NCI-H345 treated with DMSO at 0.1 percent for 48 hours (cell line): ENCODE measurements around the gene ATXN3.
"Not testable (repeated sequence)": the region's sequence is repeated elsewhere in the genome, so short reads cannot be mapped to it uniquely, and the experiment has no call there.

Experiments used
- DNase-seq: peaks from one replicate; lab custom pipeline; 2025; ENCODE audit not compliant: unreplicated experiment; lab: John Stamatoyannopoulos, UW

The ATXN3 gene

GRCh38 chr14:92074555-92074954 lies 31.8 kb downstream of the ATXN3 start:
- DNase-seq = no peak

- no peak for DNase-seq
Measured at GRCh38 chr14:92058006-92058917, 48.1 kb downstream of the ATXN3 start.

- no peak for DNase-seq
Measured at GRCh38 chr14:92049781-92050180, 56.6 kb downstream of the ATXN3 start.

- not testable (repeated sequence) for DNase-seq
Measured at GRCh38 chr14:92049221-92049620, 57.2 kb downstream of the ATXN3 start.

- not testable (repeated sequence) for DNase-seq
Measured at GRCh38 chr14:92045904-92046303, 60.5 kb downstream of the ATXN3 start.

- not testable (repeated sequence) for DNase-seq
Measured at GRCh38 chr14:92041766-92042165, 64.6 kb downstream of the ATXN3 start.

DNA sequence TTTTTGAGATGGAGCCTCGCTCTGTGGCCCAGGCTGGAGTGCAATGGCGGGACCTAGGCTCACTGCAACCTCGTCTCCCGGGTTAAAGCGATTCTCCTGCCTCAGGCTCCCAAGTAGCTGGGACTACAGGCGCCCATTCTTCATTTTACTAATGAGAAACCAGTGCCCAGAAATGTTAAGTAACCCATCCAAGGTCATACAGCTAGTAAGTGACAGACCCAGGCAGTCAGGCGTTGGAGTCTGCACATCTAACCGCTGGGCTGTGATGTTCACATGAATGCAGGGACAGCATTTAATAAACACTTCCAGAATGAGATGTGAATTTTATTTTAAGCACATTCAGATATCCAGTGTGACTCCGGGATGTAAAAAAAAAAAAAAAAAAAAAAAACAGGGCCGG lies 65.2 kb downstream of the ATXN3 start:
- DNase-seq = no peak

GRCh38 chr14:92040431-92041051 lies 65.8 kb downstream of the ATXN3 start:
- peak; percentile 20 for DNase-seq

- DNase-seq = peak; percentile 82
Measured at GRCh38 chr14:92039719-92040430, 66.5 kb downstream of the ATXN3 start, which contains the start of gene TRIP11. TRIP11 (minus strand) TSS chr14:92040059; CDS start chr14:92039685, 374 bp downstream.

- DNase-seq = peak; percentile 42
Measured at GRCh38 chr14:92039063-92039718, 67.2 kb downstream of the ATXN3 start.

- no peak for DNase-seq
Measured at GRCh38 chr14:92037989-92038388, 68.4 kb downstream of the ATXN3 start.

DNA sequence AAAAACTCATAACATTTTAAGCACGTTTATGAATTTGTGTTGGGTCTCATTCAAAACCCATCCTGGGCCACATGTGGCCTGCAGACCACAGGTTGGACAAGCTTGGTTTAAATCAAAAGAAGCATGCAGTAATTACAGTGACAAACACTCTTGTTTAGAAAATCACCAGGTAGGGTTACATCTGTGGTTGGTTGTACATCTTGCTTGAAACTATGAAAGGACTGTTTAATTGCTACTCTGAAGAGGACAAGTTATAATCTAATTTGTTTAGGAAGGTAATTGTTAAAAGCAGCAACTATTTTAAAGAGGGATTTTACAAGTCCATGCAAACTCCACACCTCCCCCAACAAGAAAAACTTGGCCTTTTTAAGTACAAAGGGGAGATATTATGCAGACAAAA lies 70.5 kb downstream of the ATXN3 start:
- DNase-seq = no peak

DNA sequence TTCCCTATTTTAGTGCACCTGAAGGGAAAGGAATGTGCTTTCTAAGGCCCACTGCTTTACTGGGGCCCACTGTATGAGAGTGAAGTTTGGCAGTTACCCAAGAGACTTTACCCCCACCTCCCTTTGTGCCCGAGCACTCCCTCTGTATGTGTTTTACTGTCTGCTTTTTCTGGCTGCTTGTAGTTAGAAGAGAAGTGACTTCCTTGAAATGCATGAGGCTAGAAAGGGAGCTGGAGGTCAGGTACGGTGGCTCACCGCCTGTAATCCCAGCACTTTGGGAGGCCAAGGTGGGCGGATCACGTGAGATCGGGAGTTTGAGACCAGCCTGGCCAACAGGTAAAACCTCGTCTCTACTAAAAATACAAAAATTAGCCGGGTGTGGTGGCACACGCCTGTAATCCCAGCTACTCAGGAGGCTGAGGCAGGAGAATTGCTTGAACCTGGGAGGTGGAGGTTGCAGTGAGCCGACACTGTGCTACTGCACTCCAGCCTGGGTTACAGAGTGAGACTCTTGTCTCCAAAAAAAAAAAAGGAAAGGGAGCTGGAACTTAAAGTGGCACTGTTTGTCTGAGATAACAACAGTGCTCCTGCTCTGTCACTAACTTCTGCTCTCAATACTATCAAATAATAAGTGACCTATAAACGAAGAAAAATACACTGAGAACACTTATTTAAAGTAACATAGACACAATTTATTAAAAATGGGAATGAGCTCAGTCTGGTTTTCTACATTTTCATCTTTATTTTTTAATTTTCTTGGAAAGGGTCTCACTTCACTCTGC lies 72.3 kb downstream of the ATXN3 start:
- no peak for DNase-seq

GRCh38 chr14:92033433-92033832 lies 72.9 kb downstream of the ATXN3 start:
- no peak for DNase-seq

- no peak for DNase-seq
Measured at GRCh38 chr14:92026548-92027190, 79.7 kb downstream of the ATXN3 start.

DNA sequence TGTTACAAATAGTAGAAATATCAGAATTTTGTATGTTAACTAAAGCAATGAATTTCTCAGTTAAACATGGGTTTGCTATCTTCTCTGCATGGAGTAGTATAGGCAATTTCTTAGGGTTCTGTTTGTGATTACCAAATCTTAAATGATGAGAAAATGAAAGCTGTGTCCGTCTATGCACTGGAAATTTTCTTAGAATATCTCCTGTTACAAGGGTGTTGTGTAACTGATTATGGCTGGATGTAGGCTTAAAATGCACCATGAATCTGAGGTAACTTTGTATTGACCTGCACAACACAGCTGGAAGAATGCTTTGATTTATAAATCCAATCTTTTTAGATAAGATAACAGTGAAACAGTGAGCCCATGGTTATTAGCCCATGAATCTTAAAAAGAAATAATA lies 84.3 kb downstream of the ATXN3 start:
- DNase-seq = no peak

DNA sequence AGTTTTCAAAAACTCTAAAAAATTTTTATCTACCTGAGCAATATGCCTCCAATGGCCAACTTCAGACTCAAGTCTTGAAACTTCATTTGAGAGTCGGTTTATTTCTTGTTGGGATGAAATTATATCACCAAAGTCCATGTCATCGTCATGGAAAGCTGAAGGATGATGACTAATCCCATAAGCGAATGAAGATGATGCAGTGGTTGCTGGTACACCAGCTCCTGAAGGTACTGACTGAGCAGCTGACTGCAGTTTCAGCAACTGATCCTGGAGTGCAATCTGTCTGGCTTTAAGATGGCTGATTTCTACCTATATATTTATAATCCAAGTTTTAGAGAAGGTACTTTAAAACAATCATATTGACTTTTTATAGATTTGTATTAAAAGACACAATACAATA lies 84.9 kb downstream of the ATXN3 start:
- no peak for DNase-seq

DNA sequence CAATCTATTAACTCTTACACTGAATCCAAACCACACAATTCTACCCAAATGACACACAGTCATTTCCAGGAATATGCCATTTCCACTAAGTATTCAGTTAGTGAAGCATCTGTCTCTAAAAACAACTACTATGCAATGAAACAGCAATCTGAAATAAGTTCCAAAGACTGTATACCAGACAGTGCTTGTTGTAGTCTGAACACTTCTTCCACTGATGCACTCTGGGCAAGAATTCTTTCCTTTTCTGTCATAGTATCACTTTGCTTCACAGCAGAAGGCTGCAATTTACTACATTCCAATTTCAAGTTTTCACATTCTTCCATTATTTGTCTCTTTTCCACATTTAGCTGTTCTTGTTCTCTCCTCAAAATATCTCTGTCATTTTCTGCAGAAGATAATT lies 92.3 kb downstream of the ATXN3 start:
- no peak for DNase-seq

DNA sequence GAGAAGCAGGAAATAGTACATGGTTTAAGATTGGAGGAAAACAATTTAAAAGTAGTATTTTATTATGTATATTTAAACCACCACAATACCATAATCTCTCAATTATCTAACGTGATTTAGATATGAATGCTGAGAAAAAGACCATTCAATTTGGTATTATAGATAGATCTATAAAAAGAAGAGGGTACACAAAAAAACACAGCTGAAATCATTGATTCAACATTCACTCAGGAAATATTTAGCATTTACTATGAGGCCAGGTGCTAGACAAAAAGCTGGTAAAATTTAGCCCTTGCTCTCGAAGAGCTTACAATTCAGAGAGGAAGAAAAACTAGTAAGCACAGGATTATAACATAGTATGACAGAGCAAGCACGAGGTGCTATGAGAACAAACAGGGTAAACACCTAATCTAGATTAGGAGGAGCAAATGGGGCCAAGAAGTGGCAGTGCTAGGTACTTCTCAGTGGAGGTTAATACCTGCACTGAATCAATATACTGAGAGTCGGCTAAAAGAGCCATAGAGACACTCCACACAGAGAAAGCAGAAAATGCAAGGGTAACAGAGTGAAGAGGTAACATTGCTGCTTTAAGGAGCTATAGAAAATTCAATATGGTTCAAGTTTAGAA lies 94.1 kb downstream of the ATXN3 start:
- DNase-seq = no peak
